ENCODE results near the gene NUMB.

NUMB gene

GRCh38 chr14:73285979-73286378 lies 172.4 kb downstream of the NUMB start:
- peak overlapping the region; percentile 58 for H3K27ac ChIP-seq
- TF ChIP-seq CTCF (conservative IDR thresholded peaks at IDR 0.05), result no peak

GRCh38 chr14:73283608-73284379 lies 174.6 kb downstream of the NUMB start:
- TF ChIP-seq CTCF (conservative IDR thresholded peaks at IDR 0.05), result 0 out of 2 replicates have a peak, but pooled peaks have one; percentile 27
- no peak overlapping the region for H3K27ac ChIP-seq

DNA sequence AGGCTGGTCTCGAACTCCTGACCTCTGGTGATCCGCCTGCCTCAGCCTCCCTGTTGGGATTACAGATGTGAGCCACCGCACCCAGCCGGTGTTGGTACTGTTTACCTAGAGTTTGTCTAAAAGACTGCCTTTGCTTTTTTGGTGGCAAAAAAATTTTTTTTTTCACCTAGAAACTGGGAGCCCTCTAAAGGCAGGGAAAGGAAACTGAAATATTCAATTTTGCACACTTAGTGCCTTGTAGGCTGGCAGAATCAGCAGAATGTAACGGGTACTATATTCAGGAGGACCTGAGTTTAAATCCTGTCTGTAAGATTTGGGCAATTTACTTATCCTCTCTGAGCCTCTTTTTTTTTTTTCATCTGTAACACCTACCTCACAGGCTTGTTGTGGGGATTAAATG lies 177.4 kb downstream of the NUMB start:
- no peak overlapping the region for H3K27ac ChIP-seq
- no peak for TF ChIP-seq CTCF (conservative IDR thresholded peaks at IDR 0.05)

- TF ChIP-seq CTCF (conservative IDR thresholded peaks at IDR 0.05), result no peak
- no peak overlapping the region for H3K27ac ChIP-seq
Measured at GRCh38 chr14:73277376-73277775, 181.0 kb downstream of the NUMB start.

DNA sequence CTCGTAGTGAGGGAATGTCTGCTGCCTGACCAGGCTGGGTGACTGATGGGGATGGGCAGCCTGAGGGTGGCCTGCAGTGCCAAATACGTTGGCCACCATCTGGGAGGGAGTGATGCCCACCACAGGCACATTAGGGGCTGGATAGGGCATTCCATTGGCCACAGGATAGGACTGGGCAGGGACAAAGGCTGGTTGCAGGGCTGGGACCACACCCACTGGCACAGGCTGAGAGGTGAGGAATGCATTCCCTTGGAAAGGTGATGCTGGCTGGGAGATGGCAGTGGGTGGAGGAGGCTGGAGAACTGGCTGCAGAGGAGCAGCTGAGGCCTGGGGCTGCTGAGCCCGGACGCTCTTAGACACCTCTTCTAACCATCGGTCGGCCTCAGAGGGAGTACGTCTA lies 181.5 kb downstream of the NUMB start:
- no peak for TF ChIP-seq CTCF (conservative IDR thresholded peaks at IDR 0.05)
- H3K27ac ChIP-seq, result no peak overlapping the region

GRCh38 chr14:73273799-73274198 lies 184.5 kb downstream of the NUMB start:
- no peak for TF ChIP-seq CTCF (conservative IDR thresholded peaks at IDR 0.05)
- no peak overlapping the region for H3K27ac ChIP-seq

DNA sequence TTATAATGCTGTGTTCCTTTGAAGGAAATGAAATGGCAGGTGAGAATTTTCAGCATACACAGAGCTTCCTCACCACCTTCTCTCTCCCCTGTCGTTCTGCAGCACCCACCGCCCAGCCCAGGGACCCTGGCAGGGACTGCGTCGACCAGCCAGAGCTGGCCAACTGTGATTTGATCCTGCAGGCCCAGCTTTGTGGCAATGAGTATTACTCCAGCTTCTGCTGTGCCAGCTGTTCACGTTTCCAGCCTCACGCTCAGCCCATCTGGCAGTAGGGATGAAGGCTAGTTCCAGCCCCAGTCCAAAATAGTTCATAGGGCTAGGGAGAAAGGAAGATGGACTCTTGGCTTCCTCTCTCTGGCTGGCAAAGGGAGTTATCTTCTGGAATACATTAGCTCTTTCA lies 186.0 kb downstream of the NUMB start:
- TF ChIP-seq CTCF (conservative IDR thresholded peaks at IDR 0.05), result no peak
- H3K27ac ChIP-seq, result no peak overlapping the region
